Upper lobe of right lung (tissue), 1 donor: Measurements from ENCODE around the gene KIAA0825. TPM values are rescaled to one million over a fixed set of nuclear protein-coding genes. Genes with fewer than 3 reads are reported as not detected.

Source experiments
- ATAC-seq: fragments of 200-7000 bp; cut with Tn5 transposase; one replicate; pipeline ENCODE4 v1.9.1; 2020; ENCODE audit warnings: mild to moderate bottlenecking, moderate library complexity
- DNase-seq: peaks from one replicate; pipeline ENCODE4 v3.0.0-alpha.2; 2020
- H3K27ac ChIP-seq: fragments of 200-600 bp; one replicate; pipeline ENCODE4 v1.8.0; 2022
- H3K27me3 ChIP-seq: fragments of 200-600 bp; one replicate; pipeline ENCODE4 v1.8.0; 2022; ENCODE audit warnings: mild to moderate bottlenecking
- H3K36me3 ChIP-seq: fragments of 200-600 bp; one replicate; pipeline ENCODE4 v1.8.0; 2022
- H3K4me1 ChIP-seq: fragments of 200-600 bp; one replicate; pipeline ENCODE4 v1.8.0; 2022
- H3K4me3 ChIP-seq: fragments of 200-600 bp; one replicate; pipeline ENCODE4 v1.8.0; 2022; ENCODE audit warnings: mild to moderate bottlenecking
- H3K9me3 ChIP-seq: fragments of 200-600 bp; one replicate; pipeline ENCODE4 v1.8.0; 2022
- CTCF ChIP-seq: fragments of 200-600 bp; IDR thresholded peaks from one replicate; pipeline ENCODE4 v1.8.0; 2022; ENCODE audit warnings: antibody characterized with exemption
- intact Hi-C: fragments of 100-400 bp; cut with DNase I; formaldehyde crosslinking; loops from one replicate; pipeline ENCODE4 v1.11.0; 2022
- total RNA-seq: library from RNA; stranded (reverse); fragmentation: NEBNext Ultra II Directional; extraction: Animal tissue kit (Norgen Biotek cat#: 25700); gene quantifications from one replicate; pipeline ENCODE4 v1.2.1, GENCODE V29; 2021
- donor health status: DM: no; HTN: yes; CAD: no; lungs with severe emphysema.

Gene KIAA0825
- total RNA-seq, 1 donor from 2014 or later = 4.4 TPM

- H3K36me3 ChIP-seq = no peaks in the 10 kb centered on the region
- H3K4me3 ChIP-seq = no peak overlapping the region
- DNase-seq = no peak
- ATAC-seq = no peak
- no peak for TF ChIP-seq CTCF
- H3K27me3 ChIP-seq = no peaks in the 10 kb centered on the region
- no peaks in the 10 kb centered on the region for H3K9me3 ChIP-seq
- H3K27ac ChIP-seq = no peak overlapping the region
- intact Hi-C loops = no loop called here
- no peaks in the 10 kb centered on the region for H3K4me1 ChIP-seq
Measured at GRCh38 chr5:94517490-94518488, 100.6 kb downstream of the KIAA0825 start.

DNA sequence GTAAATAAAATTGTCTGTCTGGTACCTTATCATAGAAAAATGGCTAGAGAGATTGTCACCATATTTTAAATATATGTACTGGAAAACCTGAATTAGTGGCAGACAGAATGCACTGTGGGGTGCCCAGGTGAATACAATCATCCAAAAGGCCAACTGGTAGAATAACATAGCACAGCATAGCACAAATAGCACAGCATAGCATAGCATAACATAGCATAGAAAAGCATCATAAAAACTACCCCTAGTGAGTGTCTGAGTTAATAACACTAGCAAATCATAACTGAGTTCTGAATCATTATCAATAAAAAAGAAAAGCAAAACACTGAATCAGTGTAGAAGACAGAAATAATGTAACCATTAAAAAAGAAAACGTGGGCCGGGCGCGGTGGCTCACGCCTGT lies 102.3 kb downstream of the KIAA0825 start:
- no peak for TF ChIP-seq CTCF
- Histone ChIP-seq H3K4me1 (no peaks in the 10 kb centered on the region), H3K36me3 (no peaks in the 10 kb centered on the region), H3K27me3 (no peaks in the 10 kb centered on the region), H3K9me3 (no peaks in the 10 kb centered on the region), H3K27ac (no peak overlapping the region), H3K4me3 (no peak overlapping the region)
- intact Hi-C loops = no loop called here
- DNase-seq (no peak), ATAC-seq (no peak)

DNA sequence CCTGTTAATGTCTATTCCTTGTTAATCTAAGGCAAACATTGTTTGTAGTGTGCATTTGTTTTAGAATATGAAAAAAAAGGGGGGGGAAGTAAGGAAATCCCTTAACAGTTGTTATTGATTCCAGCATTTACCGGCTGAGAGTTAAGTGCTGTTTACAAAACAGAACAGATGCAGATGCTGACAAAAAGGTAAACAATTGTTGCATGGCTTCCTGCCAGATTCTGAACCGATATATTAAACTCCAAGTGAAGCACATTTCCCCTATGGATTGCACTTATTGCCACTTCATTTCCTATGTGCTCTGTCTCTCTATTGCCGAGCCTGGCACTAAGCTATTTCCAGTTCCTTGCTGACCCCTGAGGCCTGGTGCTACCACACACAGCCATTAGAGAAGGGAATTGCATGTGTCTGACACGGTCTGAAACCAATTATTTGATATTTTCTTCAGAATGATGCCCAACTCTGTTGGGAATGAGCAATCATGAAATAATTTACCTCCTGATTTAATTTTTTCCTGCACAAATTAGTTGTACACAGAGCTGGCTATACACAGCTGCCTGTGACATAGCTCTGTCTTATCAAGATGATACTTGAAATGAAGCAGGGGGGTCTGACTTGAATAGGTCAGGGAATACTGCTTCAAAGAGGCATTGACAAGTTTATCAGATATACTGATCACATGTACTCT lies 109.8 kb downstream of the KIAA0825 start:
- ATAC-seq (no peak), DNase-seq (no peak)
- H3K4me1 ChIP-seq = no peaks in the 10 kb centered on the region
- H3K27ac ChIP-seq = no peak overlapping the region
- TF ChIP-seq CTCF = no peak
- H3K27me3 ChIP-seq = no peaks in the 10 kb centered on the region
- no peaks in the 10 kb centered on the region for H3K9me3 ChIP-seq
- H3K36me3 ChIP-seq = no peaks in the 10 kb centered on the region
- no peak overlapping the region for H3K4me3 ChIP-seq
- intact Hi-C loops = no loop called here

DNA sequence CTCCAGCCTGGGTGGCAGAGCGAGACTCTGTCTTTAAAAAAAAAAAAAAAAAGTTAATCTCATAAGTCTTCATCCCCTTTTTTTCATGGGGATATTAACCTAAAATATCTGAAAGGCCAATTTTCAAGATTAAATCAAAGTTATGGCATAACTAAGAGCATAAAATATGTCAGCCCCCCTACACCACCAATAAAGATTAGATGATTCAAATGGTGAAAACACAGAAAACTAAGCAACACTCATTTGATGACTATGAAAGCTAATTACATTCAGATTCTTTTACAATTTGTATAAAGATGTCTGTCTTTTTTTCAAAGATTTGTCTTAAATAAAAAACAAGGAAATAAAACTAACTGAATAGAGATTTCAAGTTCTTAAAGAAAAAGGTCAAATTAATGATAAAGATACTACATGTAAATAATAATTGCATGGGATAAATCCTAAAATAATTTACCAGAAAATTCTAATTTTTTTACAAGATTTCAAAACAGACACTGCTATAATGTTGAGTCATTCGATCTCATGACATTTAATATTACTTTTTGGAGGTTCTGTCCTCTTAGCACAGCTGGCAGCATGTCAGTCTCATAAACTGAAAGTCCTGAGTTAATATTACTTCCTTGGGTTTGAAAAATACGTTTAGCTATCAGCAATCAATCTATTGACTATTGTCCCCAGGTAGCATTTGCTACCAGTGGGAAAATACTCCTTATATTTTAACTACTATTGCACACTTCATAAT lies 112.9 kb downstream of the KIAA0825 start:
- intact Hi-C loops = no loop called here
- no peak for ATAC-seq

More for the DNA sequence above, 112.9 kb downstream of the KIAA0825 start:
- Histone ChIP-seq H3K27ac (no peak overlapping the region), H3K4me1 (no peaks in the 10 kb centered on the region), H3K4me3 (no peak overlapping the region), H3K27me3 (no peaks in the 10 kb centered on the region), H3K36me3 (no peaks in the 10 kb centered on the region), H3K9me3 (no peaks in the 10 kb centered on the region)
- no peak for DNase-seq
- TF ChIP-seq CTCF = no peak
